ENCODE measurements around the gene CEPT1.

GRCh38 chr1:111147948-111148347 is 7.9 kb downstream of the CEPT1 start:
- TF ChIP-seq CTCF (conservative IDR thresholded peaks at IDR 0.05) (no peak), EZH2 (IDR thresholded peaks at IDR 0.05; ENCODE audit: low read depth) (no peak)
